IMR-90 (cell line): ENCODE measurements around the gene BTNL8. TPM values are rescaled to one million over a fixed set of nuclear protein-coding genes. Genes with fewer than 3 reads are reported as not detected.

Source experiments
- ATAC-seq: fragments of 200-7000 bp; cut with Tn5 transposase; 2 replicates; pipeline ENCODE4 v1.9.1; 2020; ENCODE audit warnings: low read depth, mild to moderate bottlenecking, moderate library complexity
- BruUV-seq: library from RNA; stranded (reverse); fragments of 400-500 nt; replicated peaks from 2 replicates; lab custom pipeline; 2021; lab: Mats Ljungman, UMichigan
- CTCF ChIA-PET: fragments of 300-600 bp; formaldehyde crosslinking; extraction: SDS; loops from one replicate; lab custom pipeline; 2021; ENCODE audit warnings: antibody characterized with exemption; lab: Yijun Ruan, JAX
- POLR2A ChIA-PET: fragments of 300-600 bp; sonication (Branson Sonifier 250); formaldehyde crosslinking; loops from one replicate; lab custom pipeline; 2022; ENCODE audit warnings: antibody characterized with exemption; ENCODE audit not compliant: unreplicated experiment; lab: Charles Lee
- DNase-seq: peaks from one replicate; pipeline ENCODE4 v3.0.0; 2013
- H2AFZ ChIP-seq: replicated peaks from 2 replicates; pipeline ENCODE3; 2013; ENCODE audit warnings: low read length, mild to moderate bottlenecking; ENCODE audit not compliant: poor library complexity
- H2AK5ac ChIP-seq: 2 replicates; pipeline ENCODE4 v1.6.1; 2013; ENCODE audit warnings: low read depth, low read length, inconsistent platforms
- H2AK9ac ChIP-seq: replicated peaks from 2 replicates; pipeline ENCODE3; 2013; ENCODE audit warnings: mild to moderate bottlenecking, low read depth, low read length, moderate library complexity; ENCODE audit not compliant: poor library complexity
- H2BK120ac ChIP-seq: 2 replicates; pipeline ENCODE4 v1.6.1; 2013; ENCODE audit warnings: low read depth, low read length, inconsistent platforms
- H2BK15ac ChIP-seq: 3 replicates; pipeline ENCODE4 v1.6.1; 2013; ENCODE audit warnings: low read depth, low read length, inconsistent platforms
- H2BK20ac ChIP-seq: 2 replicates; pipeline ENCODE4 v1.6.1; 2013; ENCODE audit warnings: low read depth, mild to moderate bottlenecking, inconsistent platforms, low read length, moderate library complexity
- H2BK5ac ChIP-seq: 2 replicates; pipeline ENCODE4 v1.6.1; 2013; ENCODE audit warnings: mild to moderate bottlenecking, low read depth, low read length, inconsistent platforms; ENCODE audit not compliant: poor library complexity, severe bottlenecking
- H3K14ac ChIP-seq: replicated peaks from 2 replicates; pipeline ENCODE4 v1.6.1; 2013; ENCODE audit warnings: low read depth, low read length, inconsistent platforms
- H3K18ac ChIP-seq: 2 replicates; pipeline ENCODE4 v1.6.1; 2013; ENCODE audit warnings: low read depth, low read length, control low read depth
- H3K23ac ChIP-seq: 2 replicates; pipeline ENCODE4 v1.6.1; 2013; ENCODE audit warnings: low read depth, low read length, inconsistent platforms
- H3K27ac ChIP-seq: 2 replicates; pipeline ENCODE4 v1.5.1; 2013; ENCODE audit warnings: mild to moderate bottlenecking, control low read depth, low read length; ENCODE audit not compliant: insufficient read depth
- H3K27me3 ChIP-seq: 2 replicates; pipeline ENCODE4 v1.6.1; 2013; ENCODE audit warnings: low read length; ENCODE audit not compliant: control insufficient read depth, insufficient read depth
- H3K36me3 ChIP-seq: 2 replicates; pipeline ENCODE4 v1.6.1; 2013; ENCODE audit warnings: low read length, mixed read lengths; ENCODE audit not compliant: control insufficient read depth, insufficient read depth
- H3K4ac ChIP-seq: 2 replicates; pipeline ENCODE4 v1.6.1; 2013; ENCODE audit warnings: low read depth, low read length, inconsistent platforms
- H3K4me1 ChIP-seq: 2 replicates; pipeline ENCODE4 v1.6.1; 2013; ENCODE audit warnings: low read length, mixed read lengths; ENCODE audit not compliant: control insufficient read depth, insufficient read depth
- H3K4me2 ChIP-seq: 2 replicates; pipeline ENCODE4 v1.6.1; 2013; ENCODE audit warnings: low read depth, mild to moderate bottlenecking, control low read depth, low read length, moderate library complexity
- H3K4me3 ChIP-seq: 2 replicates; pipeline ENCODE4 v1.5.1; 2013; ENCODE audit warnings: low read depth, mild to moderate bottlenecking, control low read depth, low read length, moderate library complexity; ENCODE audit not compliant: insufficient read depth
- H3K56ac ChIP-seq: 2 replicates; pipeline ENCODE4 v1.6.1; 2013; ENCODE audit warnings: low read length, inconsistent platforms; ENCODE audit not compliant: insufficient read depth; ENCODE audit errors: extremely low read depth
- H3K79me1 ChIP-seq, 2 experiments: 2 replicates each; pipeline ENCODE4 v1.6.1; 2013; ENCODE audit warnings: low read length in 2 of 2, inconsistent platforms in 1 of 2, low read depth in 1 of 2
- H3K9ac ChIP-seq: 2 replicates; pipeline ENCODE4 v1.6.1; 2013; ENCODE audit warnings: low read depth, low read length, control low read depth
- H3K9me1 ChIP-seq: 2 replicates; pipeline ENCODE4 v1.6.1; 2013; ENCODE audit warnings: low read length, inconsistent platforms; ENCODE audit not compliant: insufficient read depth
- H3K9me3 ChIP-seq: 2 replicates; pipeline ENCODE4 v1.6.1; 2013; ENCODE audit warnings: low read length; ENCODE audit not compliant: control insufficient read depth, insufficient read depth
- H4K20me1 ChIP-seq: 2 replicates; pipeline ENCODE4 v1.6.1; 2013; ENCODE audit warnings: low read length, inconsistent platforms; ENCODE audit not compliant: insufficient read depth
- H4K5ac ChIP-seq: 2 replicates; pipeline ENCODE4 v1.6.1; 2013; ENCODE audit warnings: mild to moderate bottlenecking, low read depth, low read length, control low read depth
- H4K8ac ChIP-seq, 2 experiments: 2 replicates each; pipeline ENCODE4 v1.6.1; 2013; ENCODE audit warnings: low read depth in 2 of 2, low read length in 2 of 2, control low read depth in 1 of 2, inconsistent platforms in 1 of 2
- H4K91ac ChIP-seq: 2 replicates; pipeline ENCODE4 v1.6.1; 2013; ENCODE audit warnings: low read depth, low read length, inconsistent platforms; ENCODE audit not compliant: insufficient read depth
- BHLHE40 ChIP-seq: fragments of 150-350 bp; IDR thresholded peaks from 2 replicates; pipeline ENCODE4 v1.6.1; 2016; ENCODE audit warnings: mild to moderate bottlenecking, low read depth, low read length
- CEBPB ChIP-seq: IDR thresholded peaks from 2 replicates; pipeline ENCODE4 v1.6.1; 2012; ENCODE audit warnings: low read depth, low read length, improper control_type of control experiment
- CHD1 ChIP-seq: IDR thresholded peaks from 2 replicates; pipeline ENCODE4 v1.6.1; 2012; ENCODE audit warnings: low read depth, low read length, improper control_type of control experiment
- CTCF ChIP-seq: conservative IDR thresholded peaks from 2 replicates; pipeline ENCODE4 v1.5.1; 2012; ENCODE audit warnings: mild to moderate bottlenecking, low read depth, low read length, improper control_type of control experiment
- ELK1 ChIP-seq: fragments of 150-350 bp; IDR thresholded peaks from 2 replicates; pipeline ENCODE4 v1.6.1; 2016; ENCODE audit warnings: low read depth, mild to moderate bottlenecking, low read length, moderate library complexity, borderline replicate concordance
- FOS ChIP-seq: fragments of 150-350 bp; IDR thresholded peaks from 2 replicates; pipeline ENCODE4 v1.6.1; 2016; ENCODE audit warnings: low read depth, low read length
- MAFK ChIP-seq: IDR thresholded peaks from 2 replicates; pipeline ENCODE4 v1.6.1; 2012; ENCODE audit warnings: low read depth, low read length, improper control_type of control experiment
- MAZ ChIP-seq: IDR thresholded peaks from 2 replicates; pipeline ENCODE4 v1.6.1; 2012; ENCODE audit warnings: low read depth, mild to moderate bottlenecking, low read length, improper control_type of control experiment, moderate library complexity, borderline replicate concordance
- MXI1 ChIP-seq: IDR thresholded peaks from 2 replicates; pipeline ENCODE4 v1.6.1; 2012; ENCODE audit warnings: low read depth, mild to moderate bottlenecking, low read length, moderate library complexity, borderline replicate concordance
- NFE2L2 ChIP-seq: fragments of 150-350 bp; IDR thresholded peaks from 2 replicates; pipeline ENCODE4 v1.6.1; 2016; ENCODE audit warnings: low read depth, mild to moderate bottlenecking, low read length
- POLR2A ChIP-seq: IDR thresholded peaks from 2 replicates; pipeline ENCODE4 v1.6.1; 2012; ENCODE audit warnings: mild to moderate bottlenecking, low read depth, low read length
- RAD21 ChIP-seq: IDR thresholded peaks from 2 replicates; pipeline ENCODE4 v1.6.1; 2012; ENCODE audit warnings: low read length, improper control_type of control experiment
- RCOR1 ChIP-seq: IDR thresholded peaks from 2 replicates; pipeline ENCODE4 v1.6.1; 2012; ENCODE audit warnings: mild to moderate bottlenecking, low read length, improper control_type of control experiment; ENCODE audit not compliant: insufficient replicate concordance
- RFX5 ChIP-seq: IDR thresholded peaks from 2 replicates; pipeline ENCODE4 v1.8.0; 2012; ENCODE audit warnings: low read depth, mild to moderate bottlenecking, low read length, moderate library complexity
- SMC3 ChIP-seq: fragments of 150-350 bp; IDR thresholded peaks from 2 replicates; pipeline ENCODE4 v1.6.1; 2016; ENCODE audit warnings: low read depth, mild to moderate bottlenecking, antibody characterized with exemption, low read length, moderate library complexity
- USF2 ChIP-seq: fragments of 150-350 bp; IDR thresholded peaks from 2 replicates; pipeline ENCODE4 v1.6.1; 2017; ENCODE audit warnings: mild to moderate bottlenecking, antibody characterized with exemption, low read length, low read depth
- WGBS, 2 experiments: methylation state at CpG; one replicate each; pipeline versions ENCODE4 v1.1.5 to v1.1.7; 2013; ENCODE audit warnings: missing lambda C conversion rate in 2 of 2; ENCODE audit not compliant: insufficient read length in 1 of 2; ENCODE audit errors: extremely low coverage in 2 of 2; 5-methylcytosine and 5-hydroxymethylcytosine counted together
- dilution Hi-C: fragments of 300-500 bp; cut with HindIII; formaldehyde crosslinking; loops from one replicate; pipeline ENCODE4 v1.14.3; 2018; ENCODE audit warnings: low sequenced_read_pairs; ENCODE audit not compliant: unreplicated experiment
- in situ Hi-C: fragments of 300-500 bp; cut with MboI; formaldehyde crosslinking; loops from 3 replicates; pipeline ENCODE4 v1.14.3; 2019; ENCODE audit warnings: low sequenced_read_pairs, inconsistent platforms, mixed read lengths
- intact Hi-C: fragments of 100-400 bp; cut with micrococcal nuclease; formaldehyde crosslinking; loops from 2 replicates; pipeline ENCODE4 v1.10.0; 2022
- polyA plus RNA-seq, 3 experiments: library from polyadenylated mRNA; depleted of rRNA; stranded (reverse); fragments of >200 nt; gene quantifications; 2 replicates each; pipeline ENCODE4 v1.2.3, GENCODE V29; 2012; ENCODE audit warnings: low replicate concordance in 1 of 3
- total RNA-seq: library from RNA; depleted of rRNA; stranded (reverse); fragments of >200 nt; gene quantifications from 2 replicates; pipeline ENCODE4 v1.2.3, GENCODE V29; 2012

BTNL8 gene
- total and polyA plus RNA-seq, 2 of the 4 experiments (the other 2 are of a cell fraction) = not detected

- Histone ChIP-seq H3K9me3 (no peaks in the 10 kb centered on the region), H4K8ac (no peak overlapping the region), H3K23ac (no peak overlapping the region), H3K56ac (no peak overlapping the region), H3K27me3 (no peaks in the 10 kb centered on the region), H3K79me1 (no peaks in the 10 kb centered on the region), H2AK9ac (no peak overlapping the region), H3K14ac (no peak overlapping the region), H3K4me3 (no peak overlapping the region), H3K36me3 (no peaks in the 10 kb centered on the region), H2BK120ac (no peak overlapping the region), H3K27ac (no peak overlapping the region), H3K18ac (no peak overlapping the region), H3K4ac (no peak overlapping the region), H2BK20ac (no peak overlapping the region), H4K91ac (no peak overlapping the region), H4K20me1 (no peaks in the 10 kb centered on the region), H3K4me1 (no peaks in the 10 kb centered on the region), H3K9ac (no peak overlapping the region), H4K5ac (no peak overlapping the region), H2BK5ac (no peak overlapping the region), H2AFZ (no peak overlapping the region), H2AK5ac (no peak overlapping the region), H2BK15ac (no peak overlapping the region), H3K9me1 (no peaks in the 10 kb centered on the region), H3K4me2 (no peak overlapping the region)
- dilution Hi-C loops = no loop called here
- in situ Hi-C loops = no loop called here
- ChIA-PET POLR2A (no interaction called here), CTCF (no interaction called here)
- ATAC-seq (no peak), DNase-seq (no peak)
- BruUV-seq = no TSS peak
- intact Hi-C loops = no loop called here
- no CpG with 5 or more reads among the region's 6 CpGs for WGBS, 2 experiments
- TF ChIP-seq MXI1 (no peak), BHLHE40 (no peak), NFE2L2 (no peak), ELK1 (no peak), SMC3 (no peak), MAZ (no peak), FOS (no peak), RAD21 (no peak), CTCF (no peak), MAFK (no peak), CEBPB (no peak), RFX5 (no peak), USF2 (no peak), CHD1 (no peak), POLR2A (no peak), RCOR1 (no peak)
Measured at GRCh38 chr5:180976518-180976917, 77.6 kb downstream of the BTNL8 start.
